HepG2 (cell line): ENCODE measurements around the gene TXN2. TPM values are rescaled to one million over a fixed set of nuclear protein-coding genes. Genes with fewer than 3 reads are reported as not detected.

Experiments
- AKAP8 ChIP-seq: sonication (generic); formaldehyde crosslinking; IDR thresholded peaks from 2 replicates; pipeline ENCODE4 v1.5.1; 2020; ENCODE audit warnings: mild to moderate bottlenecking, missing genetic modification reagents
- KLF11 ChIP-seq: IDR thresholded peaks from 2 replicates; pipeline ENCODE4 v1.6.1; 2016; ENCODE audit warnings: missing compliant biosample characterization
- KLF15 ChIP-seq: sonication (generic); formaldehyde crosslinking; IDR thresholded peaks from 2 replicates; pipeline ENCODE4 v1.8.1; 2023; ENCODE audit warnings: borderline replicate concordance, mild to moderate bottlenecking, inconsistent platforms, missing genetic modification reagents, mixed read lengths
- MAF1 ChIP-seq: sonication (generic); formaldehyde crosslinking; IDR thresholded peaks from 2 replicates; pipeline ENCODE4 v1.5.0; 2020; ENCODE audit warnings: missing genetic modification reagents, borderline replicate concordance
- MIER3 ChIP-seq: IDR thresholded peaks from 2 replicates; pipeline ENCODE4 v1.6.1; 2016; ENCODE audit warnings: missing compliant biosample characterization, borderline replicate concordance
- MTF2 ChIP-seq: sonication (generic); formaldehyde crosslinking; IDR thresholded peaks from 2 replicates; pipeline ENCODE4 v1.5.0; 2020; ENCODE audit warnings: missing genetic modification reagents, borderline replicate concordance
- NR1H2 ChIP-seq: sonication (generic); formaldehyde crosslinking; IDR thresholded peaks from 2 replicates; pipeline ENCODE4 v1.8.1; 2022; ENCODE audit warnings: low read depth, missing genetic modification reagents, borderline replicate concordance
- RARA ChIP-seq: IDR thresholded peaks from 2 replicates; pipeline ENCODE4 v1.6.1; 2016; ENCODE audit warnings: missing genetic modification reagents, missing compliant biosample characterization
- THRA ChIP-seq: sonication (generic); formaldehyde crosslinking; IDR thresholded peaks from 2 replicates; pipeline ENCODE4 v1.4.0; 2020; ENCODE audit warnings: missing genetic modification reagents, borderline replicate concordance
- ZNF343 ChIP-seq: sonication (generic); formaldehyde crosslinking; IDR thresholded peaks from 2 replicates; pipeline ENCODE4 v1.4.0; 2020; ENCODE audit warnings: mild to moderate bottlenecking, missing genetic modification reagents
- ZNF350 ChIP-seq: sonication (generic); formaldehyde crosslinking; IDR thresholded peaks from 2 replicates; pipeline ENCODE4 v1.4.0; 2020; ENCODE audit warnings: mild to moderate bottlenecking, low read depth, missing genetic modification reagents, borderline replicate concordance
- ZNF451 ChIP-seq: sonication (generic); formaldehyde crosslinking; IDR thresholded peaks from 2 replicates; pipeline ENCODE4 v1.5.0; 2020; ENCODE audit warnings: mild to moderate bottlenecking, missing genetic modification reagents
- ZNF720 ChIP-seq: sonication (generic); formaldehyde crosslinking; IDR thresholded peaks from 2 replicates; pipeline ENCODE4 v1.4.0; 2020; ENCODE audit warnings: missing genetic modification reagents
- ZNF781 ChIP-seq: sonication (generic); formaldehyde crosslinking; IDR thresholded peaks from 2 replicates; pipeline ENCODE4 v1.5.1; 2020; ENCODE audit warnings: borderline replicate concordance, mild to moderate bottlenecking, missing genetic modification reagents; ENCODE audit errors: not compliant biosample characterization
- ZSCAN20 ChIP-seq: sonication (generic); formaldehyde crosslinking; IDR thresholded peaks from 2 replicates; pipeline ENCODE4 v1.4.0; 2020; ENCODE audit warnings: missing genetic modification reagents, mild to moderate bottlenecking, borderline replicate concordance
- polyA plus RNA-seq, 8 experiments: library from polyadenylated mRNA; depleted of rRNA in 3 of 8; stranded (reverse) in 7 of 8; unstranded in 1 of 8; fragments of >200 nt; fragmentation: Illumina TruSeq in 4 of 8; extraction: Trizol in 4 of 8; gene quantifications; 2 replicates each; pipeline versions ENCODE4 v1.2.1 to v1.2.3, GENCODE V29; 2011 to 2016; ENCODE audit warnings: low read depth in 4 of 8, missing spikeins in 1 of 8, mixed read lengths in 1 of 8; ENCODE audit not compliant: insufficient read depth in 1 of 8
- total RNA-seq, 5 experiments: library from RNA; depleted of rRNA; stranded (reverse); fragments of >200 nt; fragmentation: Illumina TruSeq; extraction: Trizol; gene quantifications; 2 replicates each; pipeline ENCODE4 v1.2.3, GENCODE V29; 2016; ENCODE audit warnings: low read depth in 1 of 5
- TF ChIP-seq, protein P1 (sequence below): sonication (generic); formaldehyde crosslinking; IDR thresholded peaks from 2 replicates; pipeline ENCODE4 v1.4.0; 2020; ENCODE audit warnings: mild to moderate bottlenecking, missing genetic modification reagents
- TF ChIP-seq, protein P2 (sequence below): sonication (generic); formaldehyde crosslinking; IDR thresholded peaks from 2 replicates; pipeline ENCODE4 v1.4.0; 2020; ENCODE audit warnings: missing genetic modification reagents
- TF ChIP-seq, protein P3 (sequence below): sonication (generic); formaldehyde crosslinking; IDR thresholded peaks from 2 replicates; pipeline ENCODE4 v1.9.0; 2021; ENCODE audit warnings: missing genetic modification reagents, borderline replicate concordance
- TF ChIP-seq, protein P4 (sequence below): sonication (generic); formaldehyde crosslinking; IDR thresholded peaks from 2 replicates; pipeline ENCODE4 v1.5.1; 2020; ENCODE audit warnings: missing genetic modification reagents, mild to moderate bottlenecking, borderline replicate concordance

Gene TXN2
- total and polyA plus RNA-seq, 2 of the 13 experiments (the other 11 are each of a cell fraction or from before 2014, with no cell fraction given): 41.4 to 109 TPM

- TF ChIP-seq ZNF781: no peak
- no peak; the same call in 1 of the 2 replicates for TF ChIP-seq THRA
- 0 out of 2 replicates have a peak, but pooled peaks have one; percentile 38 for TF ChIP-seq MAF1 (CRISPR knock-in tag)
- TF ChIP-seq KLF15 (CRISPR knock-in tag): peak; percentile 88; the same call in 1 of the 2 replicates
- TF ChIP-seq ZSCAN20 (CRISPR knock-in tag): peak; percentile 83
- TF ChIP-seq RARA: peak; percentile 44
- TF ChIP-seq, protein P1, sequence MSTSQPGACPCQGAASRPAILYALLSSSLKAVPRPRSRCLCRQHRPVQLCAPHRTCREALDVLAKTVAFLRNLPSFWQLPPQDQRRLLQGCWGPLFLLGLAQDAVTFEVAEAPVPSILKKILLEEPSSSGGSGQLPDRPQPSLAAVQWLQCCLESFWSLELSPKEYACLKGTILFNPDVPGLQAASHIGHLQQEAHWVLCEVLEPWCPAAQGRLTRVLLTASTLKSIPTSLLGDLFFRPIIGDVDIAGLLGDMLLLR (CRISPR knock-in tag): peak; percentile 99
- TF ChIP-seq ZNF720: no peak
- peak; percentile 99 for TF ChIP-seq ZNF451 (CRISPR knock-in tag)
- TF ChIP-seq ZNF350 (CRISPR knock-in tag): no peak
- no peak for TF ChIP-seq MTF2 (CRISPR knock-in tag)
- TF ChIP-seq, protein P2, sequence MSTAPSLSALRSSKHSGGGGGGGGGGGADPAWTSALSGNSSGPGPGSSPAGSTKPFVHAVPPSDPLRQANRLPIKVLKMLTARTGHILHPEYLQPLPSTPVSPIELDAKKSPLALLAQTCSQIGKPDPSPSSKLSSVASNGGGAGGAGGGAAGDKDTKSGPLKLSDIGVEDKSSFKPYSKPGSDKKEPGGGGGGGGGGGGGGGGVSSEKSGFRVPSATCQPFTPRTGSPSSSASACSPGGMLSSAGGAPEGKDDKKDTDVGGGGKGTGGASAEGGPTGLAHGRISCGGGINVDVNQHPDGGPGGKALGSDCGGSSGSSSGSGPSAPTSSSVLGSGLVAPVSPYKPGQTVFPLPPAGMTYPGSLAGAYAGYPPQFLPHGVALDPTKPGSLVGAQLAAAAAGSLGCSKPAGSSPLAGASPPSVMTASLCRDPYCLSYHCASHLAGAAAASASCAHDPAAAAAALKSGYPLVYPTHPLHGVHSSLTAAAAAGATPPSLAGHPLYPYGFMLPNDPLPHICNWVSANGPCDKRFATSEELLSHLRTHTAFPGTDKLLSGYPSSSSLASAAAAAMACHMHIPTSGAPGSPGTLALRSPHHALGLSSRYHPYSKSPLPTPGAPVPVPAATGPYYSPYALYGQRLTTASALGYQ: peak; percentile 44
- TF ChIP-seq AKAP8 (CRISPR knock-in tag): peak; percentile 86; the same call in 1 of the 2 replicates
- no peak for TF ChIP-seq MIER3 (CRISPR knock-in tag)
- TF ChIP-seq, protein P3, sequence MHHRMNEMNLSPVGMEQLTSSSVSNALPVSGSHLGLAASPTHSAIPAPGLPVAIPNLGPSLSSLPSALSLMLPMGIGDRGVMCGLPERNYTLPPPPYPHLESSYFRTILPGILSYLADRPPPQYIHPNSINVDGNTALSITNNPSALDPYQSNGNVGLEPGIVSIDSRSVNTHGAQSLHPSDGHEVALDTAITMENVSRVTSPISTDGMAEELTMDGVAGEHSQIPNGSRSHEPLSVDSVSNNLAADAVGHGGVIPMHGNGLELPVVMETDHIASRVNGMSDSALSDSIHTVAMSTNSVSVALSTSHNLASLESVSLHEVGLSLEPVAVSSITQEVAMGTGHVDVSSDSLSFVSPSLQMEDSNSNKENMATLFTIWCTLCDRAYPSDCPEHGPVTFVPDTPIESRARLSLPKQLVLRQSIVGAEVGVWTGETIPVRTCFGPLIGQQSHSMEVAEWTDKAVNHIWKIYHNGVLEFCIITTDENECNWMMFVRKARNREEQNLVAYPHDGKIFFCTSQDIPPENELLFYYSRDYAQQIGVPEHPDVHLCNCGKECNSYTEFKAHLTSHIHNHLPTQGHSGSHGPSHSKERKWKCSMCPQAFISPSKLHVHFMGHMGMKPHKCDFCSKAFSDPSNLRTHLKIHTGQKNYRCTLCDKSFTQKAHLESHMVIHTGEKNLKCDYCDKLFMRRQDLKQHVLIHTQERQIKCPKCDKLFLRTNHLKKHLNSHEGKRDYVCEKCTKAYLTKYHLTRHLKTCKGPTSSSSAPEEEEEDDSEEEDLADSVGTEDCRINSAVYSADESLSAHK: no peak; the same call in 1 of the 2 replicates
- no peak; the same call in 1 of the 2 replicates for TF ChIP-seq KLF11 (CRISPR knock-in tag)
- 0 out of 2 replicates have a peak, but pooled peaks have one; percentile 21 for TF ChIP-seq NR1H2
- peak; percentile 71; the same call in 1 of the 2 replicates for TF ChIP-seq ZNF343 (CRISPR knock-in tag)
- TF ChIP-seq, protein P4, sequence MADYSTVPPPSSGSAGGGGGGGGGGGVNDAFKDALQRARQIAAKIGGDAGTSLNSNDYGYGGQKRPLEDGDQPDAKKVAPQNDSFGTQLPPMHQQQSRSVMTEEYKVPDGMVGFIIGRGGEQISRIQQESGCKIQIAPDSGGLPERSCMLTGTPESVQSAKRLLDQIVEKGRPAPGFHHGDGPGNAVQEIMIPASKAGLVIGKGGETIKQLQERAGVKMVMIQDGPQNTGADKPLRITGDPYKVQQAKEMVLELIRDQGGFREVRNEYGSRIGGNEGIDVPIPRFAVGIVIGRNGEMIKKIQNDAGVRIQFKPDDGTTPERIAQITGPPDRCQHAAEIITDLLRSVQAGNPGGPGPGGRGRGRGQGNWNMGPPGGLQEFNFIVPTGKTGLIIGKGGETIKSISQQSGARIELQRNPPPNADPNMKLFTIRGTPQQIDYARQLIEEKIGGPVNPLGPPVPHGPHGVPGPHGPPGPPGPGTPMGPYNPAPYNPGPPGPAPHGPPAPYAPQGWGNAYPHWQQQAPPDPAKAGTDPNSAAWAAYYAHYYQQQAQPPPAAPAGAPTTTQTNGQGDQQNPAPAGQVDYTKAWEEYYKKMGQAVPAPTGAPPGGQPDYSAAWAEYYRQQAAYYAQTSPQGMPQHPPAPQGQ: 0 out of 2 replicates have a peak, but pooled peaks have one; percentile 76
Measured at GRCh38 chr22:36506637-36507517, 25.4 kb upstream of the TXN2 start, which contains the start of gene FOXRED2 (continued).
